Progenitor cell of endocrine pancreas (in vitro differentiated cells): ENCODE measurements around the gene SLC6A16. TPM values are rescaled to one million over a fixed set of nuclear protein-coding genes. Genes with fewer than 3 reads are reported as not detected.

ENCODE experiments used
- DNase-seq: peaks from one replicate; pipeline ENCODE4 v3.0.0; 2021; ENCODE audit warnings: low spot score; ENCODE audit not compliant: unreplicated experiment
- H3K27ac Mint-ChIP-seq: 2 replicates; pipeline ENCODE4 v1.8.0; 2021; ENCODE audit warnings: mild to moderate bottlenecking, moderate library complexity, mixed read lengths
- H3K27me3 Mint-ChIP-seq: 2 replicates; pipeline ENCODE4 v1.8.0; 2021; ENCODE audit warnings: mixed read lengths
- H3K36me3 Mint-ChIP-seq: 2 replicates; pipeline ENCODE4 v1.8.0; 2022; ENCODE audit warnings: mixed read lengths; ENCODE audit not compliant: insufficient read depth
- H3K4me1 Mint-ChIP-seq: 2 replicates; pipeline ENCODE4 v1.8.0; 2021; ENCODE audit warnings: low read depth, mixed read lengths
- H3K4me3 Mint-ChIP-seq: 2 replicates; pipeline ENCODE4 v1.8.0; 2021; ENCODE audit warnings: low read depth, mild to moderate bottlenecking, moderate library complexity, mixed read lengths
- H3K9me3 Mint-ChIP-seq: 2 replicates; pipeline ENCODE4 v1.8.0; 2021; ENCODE audit warnings: low read depth, mixed read lengths
- total RNA-seq: library from RNA; stranded (reverse); gene quantifications from 2 replicates; pipeline ENCODE4 v1.2.1, GENCODE V29; 2021
- TF ChIP-seq, protein P1 (sequence below): fragments of 200-600 bp; sonication (generic); IDR thresholded peaks from one replicate; pipeline ENCODE4 v1.5.0; 2021; ENCODE audit warnings: antibody characterized with exemption, mild to moderate bottlenecking; ENCODE audit not compliant: unreplicated experiment

The SLC6A16 gene
- total RNA-seq, 1 donor from 2014 or later, result 11.8 TPM

DNA sequence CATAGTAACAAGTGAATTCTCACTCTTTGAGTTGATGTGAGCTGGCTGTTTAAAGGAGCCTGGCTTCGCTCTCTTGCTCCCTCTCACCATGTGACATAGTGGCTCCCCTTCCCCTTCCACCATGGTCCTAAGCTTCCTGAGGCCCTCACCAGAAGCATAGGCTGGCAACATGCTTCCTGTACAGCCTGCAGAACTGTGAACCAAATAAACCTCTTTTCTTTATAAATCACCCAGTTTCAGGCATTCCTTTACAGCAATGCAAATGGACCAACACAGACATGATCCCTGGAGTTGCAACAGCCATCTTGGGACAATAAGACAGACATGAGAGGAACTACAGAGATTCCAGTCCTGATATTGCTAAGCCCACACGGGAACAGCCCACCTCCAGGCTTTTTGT is 24.6 kb upstream of the SLC6A16 start:
- peak overlapping the region; percentile 91 for H3K27ac Mint-ChIP-seq
- TF ChIP-seq, protein P1, sequence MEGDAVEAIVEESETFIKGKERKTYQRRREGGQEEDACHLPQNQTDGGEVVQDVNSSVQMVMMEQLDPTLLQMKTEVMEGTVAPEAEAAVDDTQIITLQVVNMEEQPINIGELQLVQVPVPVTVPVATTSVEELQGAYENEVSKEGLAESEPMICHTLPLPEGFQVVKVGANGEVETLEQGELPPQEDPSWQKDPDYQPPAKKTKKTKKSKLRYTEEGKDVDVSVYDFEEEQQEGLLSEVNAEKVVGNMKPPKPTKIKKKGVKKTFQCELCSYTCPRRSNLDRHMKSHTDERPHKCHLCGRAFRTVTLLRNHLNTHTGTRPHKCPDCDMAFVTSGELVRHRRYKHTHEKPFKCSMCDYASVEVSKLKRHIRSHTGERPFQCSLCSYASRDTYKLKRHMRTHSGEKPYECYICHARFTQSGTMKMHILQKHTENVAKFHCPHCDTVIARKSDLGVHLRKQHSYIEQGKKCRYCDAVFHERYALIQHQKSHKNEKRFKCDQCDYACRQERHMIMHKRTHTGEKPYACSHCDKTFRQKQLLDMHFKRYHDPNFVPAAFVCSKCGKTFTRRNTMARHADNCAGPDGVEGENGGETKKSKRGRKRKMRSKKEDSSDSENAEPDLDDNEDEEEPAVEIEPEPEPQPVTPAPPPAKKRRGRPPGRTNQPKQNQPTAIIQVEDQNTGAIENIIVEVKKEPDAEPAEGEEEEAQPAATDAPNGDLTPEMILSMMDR, result no peak

DNA sequence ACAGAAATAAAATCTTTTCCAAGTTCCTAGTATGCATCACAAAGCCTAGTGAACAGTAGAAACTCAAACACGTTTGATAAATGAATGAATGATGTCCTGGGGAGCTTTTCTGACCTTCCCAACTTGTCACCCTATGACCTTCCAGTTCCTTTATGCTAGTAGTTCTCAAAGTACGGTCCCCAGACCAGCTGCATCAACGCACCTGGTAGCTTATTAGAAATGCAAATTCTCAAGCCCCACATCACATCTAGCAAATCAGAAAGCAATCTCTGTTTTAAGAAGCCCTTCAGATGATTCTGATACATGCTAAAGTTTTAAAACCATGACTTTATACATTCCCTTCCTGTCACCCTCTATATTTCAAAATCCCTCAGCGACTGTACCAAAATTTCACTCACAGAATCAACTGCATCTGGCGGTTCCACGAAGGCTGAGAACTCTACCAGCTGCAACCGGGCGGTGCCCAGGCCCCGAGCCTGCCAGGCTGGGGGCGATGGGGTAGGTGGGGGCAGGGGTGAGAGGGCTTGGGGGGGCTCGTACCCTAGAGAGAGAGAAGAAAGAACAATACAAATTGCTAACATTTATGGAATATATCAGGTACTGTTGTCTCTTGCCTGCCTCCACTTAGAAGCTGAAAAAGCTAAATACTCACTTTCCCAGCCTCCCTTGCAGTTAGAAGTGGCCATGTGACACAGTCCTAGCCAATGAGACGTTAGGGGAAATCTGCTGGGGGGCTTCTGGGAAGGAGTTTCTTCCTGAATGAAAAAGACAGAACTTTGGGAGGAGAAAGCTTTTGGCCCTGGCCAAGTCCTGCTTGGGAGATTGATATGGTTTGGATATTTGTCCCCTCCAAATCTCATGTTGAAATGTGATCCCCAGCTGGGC is 23.6 kb upstream of the SLC6A16 start:
- no peaks in the 10 kb centered on the region for H3K9me3 Mint-ChIP-seq
- peaks cover 3% of the 10 kb centered on the region for H3K4me1 Mint-ChIP-seq
- H3K27me3 Mint-ChIP-seq, result no peaks in the 10 kb centered on the region
- TF ChIP-seq, protein P1, result no peak
- peaks cover 51% of the 10 kb centered on the region for H3K36me3 Mint-ChIP-seq
- no peak overlapping the region for H3K27ac Mint-ChIP-seq
- DNase-seq, result no peak
- no peak overlapping the region for H3K4me3 Mint-ChIP-seq

More for the DNA sequence above, 24.6 kb upstream of the SLC6A16 start:
- Mint-ChIP-seq H3K4me3 (no peak overlapping the region), H3K36me3 (peaks cover 47% of the 10 kb centered on the region), H3K9me3 (no peaks in the 10 kb centered on the region), H3K27me3 (no peaks in the 10 kb centered on the region), H3K4me1 (peaks cover 3% of the 10 kb centered on the region)
- no peak for DNase-seq

DNA sequence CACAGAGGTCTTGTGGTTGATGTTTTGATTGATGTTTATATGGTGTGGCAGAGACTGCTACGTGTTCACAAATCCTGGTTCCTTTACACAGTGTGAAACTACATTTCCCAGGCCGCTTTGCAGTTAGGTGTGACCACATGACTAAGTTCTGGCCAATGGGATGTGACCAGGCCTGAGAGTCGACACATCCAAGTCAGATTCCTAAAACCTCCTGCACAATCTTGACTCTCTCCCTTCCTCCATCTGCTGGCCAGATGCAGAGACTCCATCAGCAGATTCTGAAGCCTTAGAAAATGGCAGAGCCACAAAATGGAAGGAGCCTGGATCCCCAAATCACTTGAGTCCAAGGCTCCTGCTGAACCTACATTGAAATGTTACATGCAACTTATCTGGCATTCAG is 22.8 kb upstream of the SLC6A16 start:
- no peaks in the 10 kb centered on the region for H3K9me3 Mint-ChIP-seq
- H3K27me3 Mint-ChIP-seq, result no peaks in the 10 kb centered on the region
- H3K27ac Mint-ChIP-seq, result no peak overlapping the region
- TF ChIP-seq, protein P1, result no peak
- DNase-seq, result no peak
- peaks cover 50% of the 10 kb centered on the region for H3K36me3 Mint-ChIP-seq
- peaks cover 3% of the 10 kb centered on the region for H3K4me1 Mint-ChIP-seq
- H3K4me3 Mint-ChIP-seq, result no peak overlapping the region

DNA sequence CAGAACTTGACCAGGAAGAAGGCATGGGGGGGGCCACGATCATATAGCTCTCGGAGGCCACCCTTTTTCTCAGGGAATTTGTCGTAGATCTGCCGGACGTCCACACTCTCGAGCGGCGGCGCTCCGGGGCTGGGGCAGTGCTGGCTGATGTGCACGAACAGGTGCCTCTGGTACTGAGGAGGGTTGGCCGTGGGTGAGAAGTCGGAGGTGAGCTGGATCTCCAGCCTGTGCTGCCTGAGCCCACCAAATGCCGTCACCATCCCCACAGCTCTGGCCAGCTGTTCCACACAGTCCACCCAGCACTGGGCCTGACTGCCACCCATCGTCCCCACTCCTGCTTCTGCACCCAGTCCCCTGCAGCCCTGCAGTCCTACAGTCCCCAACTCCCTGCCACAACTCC is 22.2 kb upstream of the SLC6A16 start:
- Mint-ChIP-seq H3K36me3 (peaks cover 54% of the 10 kb centered on the region), H3K4me3 (no peak overlapping the region), H3K27ac (no peak overlapping the region), H3K9me3 (no peaks in the 10 kb centered on the region), H3K4me1 (peaks cover 4% of the 10 kb centered on the region), H3K27me3 (no peaks in the 10 kb centered on the region)
- TF ChIP-seq, protein P1, result no peak
- no peak for DNase-seq

DNA sequence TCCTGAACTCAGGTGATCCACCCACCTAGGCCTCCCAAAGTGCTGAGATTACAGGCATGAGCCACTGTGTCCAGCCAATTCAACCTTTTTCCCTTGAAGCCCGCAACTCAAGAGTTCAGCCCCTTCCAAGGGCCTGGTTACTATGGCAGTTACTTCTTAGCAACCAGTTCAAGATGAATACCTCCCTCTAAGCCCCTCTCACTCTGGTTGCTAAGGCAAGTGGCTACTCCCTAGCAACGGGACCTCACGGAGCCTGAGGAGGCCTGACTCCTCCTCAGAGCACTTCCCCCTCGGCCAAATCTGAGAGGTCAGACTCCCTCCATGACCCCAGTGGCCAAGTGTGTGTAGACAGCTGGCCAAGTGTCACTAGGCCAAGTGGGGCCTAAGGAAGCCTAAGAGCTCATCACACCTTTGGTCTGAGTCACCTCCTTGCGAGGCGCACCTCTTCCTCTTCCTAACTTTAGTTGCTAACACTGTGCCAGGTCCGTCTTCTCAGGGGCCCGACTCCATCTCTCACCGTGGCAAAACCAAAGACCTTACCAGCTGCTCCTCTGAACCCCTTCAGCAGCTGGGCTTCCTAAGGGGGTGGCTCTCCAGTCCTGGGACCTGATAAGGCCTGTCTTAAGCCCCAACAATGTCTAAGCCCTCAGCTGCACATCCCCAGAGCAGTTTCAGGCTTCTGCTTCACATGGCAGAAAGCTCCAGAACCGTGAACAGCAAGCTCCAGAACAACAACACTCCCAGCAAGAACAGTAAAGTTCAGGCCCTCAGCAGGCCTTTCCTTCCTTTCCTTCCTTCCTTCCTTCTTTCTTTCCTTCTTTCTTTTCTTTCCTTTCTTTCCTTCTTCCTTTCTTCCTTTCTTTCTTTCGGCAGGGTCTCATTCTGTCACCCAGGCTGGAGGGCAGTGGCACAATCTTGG is 19.8 kb upstream of the SLC6A16 start:
- Mint-ChIP-seq H3K27ac (peak overlapping the region; percentile 78), H3K4me3 (no peak overlapping the region), H3K4me1 (peaks cover 10% of the 10 kb centered on the region), H3K36me3 (peaks cover 65% of the 10 kb centered on the region), H3K9me3 (no peaks in the 10 kb centered on the region), H3K27me3 (no peaks in the 10 kb centered on the region)
- TF ChIP-seq, protein P1, result no peak
- no peak for DNase-seq
